HG03378 (cell line): ENCODE results near the gene CRYBB3.
"Not testable (repeated sequence)": the region's sequence is repeated elsewhere in the genome, so short reads cannot be mapped to it uniquely, and the experiment has no call there.

ENCODE experiments used
- ATAC-seq: cut with Tn5 transposase; IDR thresholded peaks from one replicate; pipeline ENCODE4 v1.9.1; 2021; ENCODE audit warnings: mild to moderate bottlenecking, moderate library complexity; ENCODE audit not compliant: unreplicated experiment

The CRYBB3 gene

DNA sequence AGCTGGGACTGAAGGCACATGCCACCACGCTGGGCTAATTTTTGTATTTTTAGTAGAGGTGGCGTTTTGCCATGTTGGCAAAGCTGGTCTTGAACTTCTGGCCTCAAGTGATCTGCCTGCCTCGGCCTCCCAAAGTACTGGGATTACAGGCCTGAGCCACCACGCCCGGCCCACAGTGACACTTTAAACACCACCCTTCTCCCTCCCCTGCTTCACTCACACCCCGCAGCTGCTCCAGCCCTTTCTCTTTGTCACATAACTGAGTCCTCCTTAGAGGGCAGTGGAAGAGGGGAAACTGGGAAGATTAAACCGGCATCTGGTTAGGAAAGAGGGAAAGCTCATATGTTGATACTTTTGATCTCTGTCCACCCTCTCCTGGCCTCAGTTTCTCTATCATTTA lies 4.9 kb downstream of the CRYBB3 start:
- ATAC-seq, result not testable (repeated sequence)

DNA sequence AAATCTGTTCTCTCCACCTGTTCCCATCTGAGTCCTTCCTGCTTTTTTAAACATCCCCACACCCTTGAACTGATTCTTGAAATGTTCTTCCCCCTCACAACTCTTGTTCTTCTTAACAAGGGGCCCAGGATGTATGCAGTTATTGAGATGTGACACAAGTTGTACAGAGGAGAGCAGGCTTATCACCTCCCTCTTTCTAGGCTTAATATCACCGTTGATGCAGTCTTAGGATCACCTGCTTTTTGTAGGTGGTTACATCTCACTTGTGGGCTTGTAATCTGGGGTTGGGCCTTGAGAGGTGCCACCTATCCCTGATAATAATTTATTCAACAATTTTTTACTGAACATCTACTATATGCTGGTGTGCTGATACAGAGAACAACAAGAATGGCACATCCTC lies 6.2 kb downstream of the CRYBB3 start:
- no peak for ATAC-seq

- ATAC-seq, result no peak
Measured at GRCh38 chr22:25206998-25207397, 7.3 kb downstream of the CRYBB3 start.

GRCh38 chr22:25207553-25208157 lies 8.0 kb downstream of the CRYBB3 start:
- no peak for ATAC-seq

GRCh38 chr22:25208328-25208727 lies 8.7 kb downstream of the CRYBB3 start:
- ATAC-seq, result no peak

GRCh38 chr22:25208743-25209505 lies 9.3 kb downstream of the CRYBB3 start:
- no peak for ATAC-seq

- ATAC-seq, result no peak
Measured at GRCh38 chr22:25210793-25211192, 11.1 kb downstream of the CRYBB3 start.

DNA sequence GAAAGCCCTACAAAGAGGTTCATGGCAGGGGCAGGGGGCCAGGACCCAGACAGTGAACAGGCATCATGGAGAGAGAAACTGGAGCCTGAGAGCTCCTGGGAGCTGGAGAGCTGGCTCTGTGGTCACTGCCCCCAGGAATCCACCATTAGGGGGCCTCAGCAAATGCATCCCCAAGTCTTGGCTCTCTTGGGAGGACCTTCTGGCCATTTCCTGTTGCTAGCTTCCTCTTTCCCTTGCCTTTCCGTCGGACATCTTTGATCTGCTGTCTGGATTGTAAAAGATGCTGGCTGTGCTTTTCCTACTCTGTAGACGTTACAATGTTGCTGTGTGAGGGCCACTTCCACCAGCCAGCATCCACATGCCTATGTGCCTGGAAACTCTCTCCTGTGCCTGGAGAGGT lies 12.7 kb downstream of the CRYBB3 start:
- no peak for ATAC-seq

DNA sequence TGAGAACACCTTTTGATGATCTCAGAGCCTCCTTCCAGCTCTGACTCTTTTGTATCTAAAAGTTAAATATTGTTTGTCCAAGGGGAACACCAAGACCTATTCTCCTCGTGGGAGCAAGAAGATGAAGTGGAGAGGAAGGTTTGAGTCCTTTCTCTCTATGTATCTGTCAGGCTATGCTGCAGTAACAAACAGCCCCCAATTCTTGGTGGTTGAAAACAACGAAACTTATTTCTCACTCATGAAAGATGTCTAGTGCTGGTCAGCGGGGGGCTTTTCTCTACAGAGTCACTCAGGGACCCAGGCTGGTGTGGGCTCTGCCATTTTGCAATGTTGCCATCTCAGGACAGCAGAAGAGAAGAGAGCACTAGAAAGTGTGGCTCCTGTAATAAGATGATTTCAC lies 13.6 kb downstream of the CRYBB3 start:
- no peak for ATAC-seq

DNA sequence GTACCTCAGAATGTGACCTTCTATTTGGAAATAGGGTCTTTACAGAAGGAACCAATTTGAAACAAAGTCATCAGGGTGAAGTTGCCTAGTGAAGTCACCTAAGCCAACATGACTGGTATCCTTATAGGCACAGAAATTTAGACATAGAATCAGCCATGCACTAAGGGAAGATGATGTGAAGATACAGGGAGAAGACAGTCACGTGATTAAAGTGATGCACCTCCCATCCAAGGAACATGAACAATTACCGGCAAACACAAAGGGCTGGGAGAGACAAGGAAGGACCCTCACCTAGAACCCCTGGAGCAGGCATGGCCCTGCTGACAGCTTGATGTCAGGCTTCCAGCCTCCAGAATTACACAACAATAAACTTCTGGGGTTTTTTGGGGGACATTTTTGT lies 16.6 kb downstream of the CRYBB3 start:
- ATAC-seq, result no peak

DNA sequence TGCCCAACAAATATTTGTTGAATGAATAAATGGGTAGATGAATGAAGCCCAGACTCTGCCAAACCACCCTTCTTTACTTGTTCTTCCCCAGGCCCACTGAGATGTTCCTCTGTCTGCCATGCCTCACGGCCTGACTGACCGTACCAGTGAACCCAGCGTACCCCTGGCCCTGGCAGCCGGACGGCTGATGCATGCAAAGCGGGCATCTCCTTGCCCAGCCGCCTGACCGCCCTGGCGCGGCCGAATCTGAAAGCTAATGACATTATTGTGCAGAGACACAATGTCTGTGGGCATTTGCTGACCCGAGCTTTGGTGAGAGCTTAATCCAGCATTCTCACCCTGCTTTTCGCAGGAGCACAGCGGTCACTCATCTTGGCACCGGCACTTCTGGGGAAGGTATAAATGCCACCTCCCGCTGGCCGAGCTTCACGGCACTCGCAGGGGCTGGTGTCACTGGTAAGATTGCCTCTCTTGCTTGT lies 19.6 kb downstream of the CRYBB3 start, which contains the start of gene CRYBB2:
TSS of gene CRYBB2 (plus strand) at position 429 of the 479 bp plus-strand sequence. CDS start 1,791 bp downstream, outside the sequence.
- ATAC-seq, result no peak

DNA sequence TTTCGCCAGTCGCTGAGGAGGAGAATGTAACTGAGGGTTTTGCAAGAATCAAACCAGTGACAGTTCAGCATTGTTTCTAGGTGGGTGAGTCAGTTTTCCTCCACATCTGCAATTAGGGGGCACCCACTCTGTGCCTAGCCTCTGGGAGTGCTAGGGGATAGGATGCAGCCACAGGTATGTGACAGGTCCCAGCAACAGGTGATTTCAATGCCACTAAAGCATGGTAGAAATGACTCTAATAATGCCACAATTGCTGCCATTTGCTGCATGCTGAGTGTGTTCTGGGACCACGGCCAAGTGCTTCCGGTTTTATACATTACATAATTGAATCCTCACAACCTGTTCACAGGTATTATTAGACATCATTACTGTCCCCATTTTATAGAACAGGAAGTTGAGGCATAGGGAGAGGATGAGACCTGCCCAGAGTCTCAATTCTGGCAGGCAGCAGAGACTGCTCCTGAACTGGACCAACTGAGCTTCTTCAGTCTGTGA lies 20.3 kb downstream of the CRYBB3 start:
- no peak for ATAC-seq

GRCh38 chr22:25221790-25222189 lies 22.1 kb downstream of the CRYBB3 start:
- no peak for ATAC-seq

- no peak for ATAC-seq
Measured at GRCh38 chr22:25223269-25223850, 23.7 kb downstream of the CRYBB3 start.

- no peak for ATAC-seq
Measured at GRCh38 chr22:25228822-25229221, 29.2 kb downstream of the CRYBB3 start.

GRCh38 chr22:25230760-25231159 lies 31.1 kb downstream of the CRYBB3 start:
- ATAC-seq, result not testable (repeated sequence)

- no peak for ATAC-seq
Measured at GRCh38 chr22:25232301-25232700, 32.6 kb downstream of the CRYBB3 start.

DNA sequence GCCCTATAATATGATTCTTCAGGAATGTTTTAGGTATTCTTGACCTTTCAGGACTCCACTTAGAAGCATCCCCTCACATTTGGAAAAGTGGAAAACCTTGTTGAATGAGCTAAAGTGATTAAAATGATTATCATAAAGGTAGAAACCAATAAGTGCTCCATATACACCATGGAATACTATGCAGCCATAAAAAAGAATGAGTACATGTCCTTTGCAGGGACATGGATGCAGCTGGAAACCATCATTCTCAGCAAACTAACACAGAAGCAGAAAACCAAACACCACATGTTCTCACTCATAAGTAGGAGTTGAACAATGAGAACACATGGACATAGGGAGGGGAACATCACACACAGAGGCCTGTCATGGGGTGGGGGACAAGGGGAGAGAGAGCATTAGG lies 34.0 kb downstream of the CRYBB3 start:
- ATAC-seq, result not testable (repeated sequence)

- no peak for ATAC-seq
Measured at GRCh38 chr22:25235547-25236290, 36.1 kb downstream of the CRYBB3 start.

GRCh38 chr22:25236417-25236816 lies 36.8 kb downstream of the CRYBB3 start:
- no peak for ATAC-seq

- ATAC-seq, result no peak
Measured at GRCh38 chr22:25237503-25237902, 37.8 kb downstream of the CRYBB3 start.
